ENCODE measurements around the gene CAMK2D. TPM values are rescaled to one million over a fixed set of nuclear protein-coding genes. Genes with fewer than 3 reads are reported as not detected.
"Not testable (repeated sequence)": the region's sequence is repeated elsewhere in the genome, so short reads cannot be mapped to it uniquely, and the experiment has no call there.

CAMK2D gene
- polyA plus RNA-seq (ENCODE audit: insufficient read length) = 198 TPM

- peak; percentile 92 for DNase-seq
Measured at GRCh38 chr4:113761620-113762185, at the start of gene CAMK2D. Gene CAMK2D (minus strand): TSS chr4:113761738. CDS start chr4:113761068, 670 bp downstream.

- DNase-seq = no peak
Measured at GRCh38 chr4:113810906-113811305, 49.4 kb upstream of the CAMK2D start.

GRCh38 chr4:113809311-113809710, 47.8 kb upstream of the CAMK2D start:
- no peak for DNase-seq

GRCh38 chr4:113806850-113807249, 45.3 kb upstream of the CAMK2D start:
- DNase-seq = no peak

GRCh38 chr4:113801882-113802281, 40.3 kb upstream of the CAMK2D start:
- no peak for DNase-seq

GRCh38 chr4:113796381-113796780, 34.8 kb upstream of the CAMK2D start:
- not testable (repeated sequence) for DNase-seq

- no peak for DNase-seq
Measured at GRCh38 chr4:113790478-113790877, 28.9 kb upstream of the CAMK2D start.

GRCh38 chr4:113788888-113789287, 27.4 kb upstream of the CAMK2D start:
- DNase-seq = no peak

- DNase-seq = no peak
Measured at GRCh38 chr4:113785781-113786180, 24.2 kb upstream of the CAMK2D start.

GRCh38 chr4:113784497-113785250, 23.1 kb upstream of the CAMK2D start:
- no peak for DNase-seq

GRCh38 chr4:113783701-113784100, 22.2 kb upstream of the CAMK2D start:
- no peak for DNase-seq

GRCh38 chr4:113783289-113783688, 21.8 kb upstream of the CAMK2D start:
- DNase-seq = no peak

GRCh38 chr4:113781439-113782040, 20.0 kb upstream of the CAMK2D start:
- no peak for DNase-seq

- DNase-seq = no peak
Measured at GRCh38 chr4:113776679-113777078, 15.1 kb upstream of the CAMK2D start.

- no peak for DNase-seq
Measured at GRCh38 chr4:113776016-113776415, 14.5 kb upstream of the CAMK2D start.

GRCh38 chr4:113773756-113774155, 12.2 kb upstream of the CAMK2D start:
- no peak for DNase-seq

GRCh38 chr4:113773014-113773413, 11.5 kb upstream of the CAMK2D start:
- no peak for DNase-seq

GRCh38 chr4:113772319-113772718, 10.8 kb upstream of the CAMK2D start:
- DNase-seq = no peak

- DNase-seq = no peak
Measured at GRCh38 chr4:113769744-113770143, 8.2 kb upstream of the CAMK2D start.

GRCh38 chr4:113768952-113769351, 7.4 kb upstream of the CAMK2D start:
- DNase-seq = no peak

- DNase-seq = no peak
Measured at GRCh38 chr4:113766882-113767281, 5.3 kb upstream of the CAMK2D start.

GRCh38 chr4:113764720-113765264, 3.3 kb upstream of the CAMK2D start:
- no peak for DNase-seq

GRCh38 chr4:113763923-113764322, 2.4 kb upstream of the CAMK2D start:
- not testable (repeated sequence) for DNase-seq

GRCh38 chr4:113763029-113763285, 1.4 kb upstream of the CAMK2D start:
- DNase-seq = no peak
